Liver (tissue), 3 donors: ENCODE data around the gene GPC3.

Experiments
- EGR1 ChIP-seq, 2 donors: IDR thresholded peaks; 2 replicates each; pipeline ENCODE4 v1.6.1; 2016 to 2018; ENCODE audit warnings: antibody characterized with exemption in 2 of 2, low read depth in 2 of 2
- GABPA ChIP-seq, 2 donors: IDR thresholded peaks in 1 of 2; conservative IDR thresholded peaks in 1 of 2; 2 replicates each; pipeline ENCODE4 v1.6.1; 2016; ENCODE audit warnings: antibody characterized with exemption in 2 of 2, mild to moderate bottlenecking in 1 of 2, moderate library complexity in 1 of 2
- HNF4G ChIP-seq: IDR thresholded peaks from 2 replicates; pipeline ENCODE4 v1.6.1; 2016; ENCODE audit warnings: antibody characterized with exemption
- JUND ChIP-seq, 2 donors: IDR thresholded peaks; 2 replicates each; pipeline ENCODE4 v1.6.1; 2016; ENCODE audit warnings: antibody characterized with exemption in 2 of 2
- RXRA ChIP-seq, 2 donors: IDR thresholded peaks; 2 replicates each; pipeline ENCODE4 v1.6.1; 2017 to 2018; ENCODE audit warnings: antibody characterized with exemption in 2 of 2, mild to moderate bottlenecking in 1 of 2
- SP1 ChIP-seq: IDR thresholded peaks from 2 replicates; pipeline ENCODE4 v1.6.1; 2018; ENCODE audit warnings: antibody characterized with exemption, mild to moderate bottlenecking
- TAF1 ChIP-seq: conservative IDR thresholded peaks from 2 replicates; pipeline ENCODE4 v1.6.1; 2016; ENCODE audit warnings: antibody characterized with exemption, mild to moderate bottlenecking
- YY1 ChIP-seq: IDR thresholded peaks from 2 replicates; pipeline ENCODE4 v1.6.1; 2016; ENCODE audit warnings: antibody characterized with exemption, mild to moderate bottlenecking
- TF ChIP-seq, protein P1 (sequence below): fragments of 150-350 bp; IDR thresholded peaks from 2 replicates; pipeline ENCODE4 v1.5.1; 2017; ENCODE audit warnings: improper control_type of control experiment, low read depth, low read length; ENCODE audit not compliant: missing input control
- TF ChIP-seq, protein P2 (sequence below): IDR thresholded peaks from 2 replicates; pipeline ENCODE4 v1.6.1; 2016; ENCODE audit warnings: antibody characterized with exemption, mild to moderate bottlenecking
- TF ChIP-seq, protein P3 (sequence below): IDR thresholded peaks from 2 replicates; pipeline ENCODE4 v1.6.1; 2016; ENCODE audit warnings: antibody characterized with exemption
- donor health status: healthy.
- donor health status: healthy.

DNA sequence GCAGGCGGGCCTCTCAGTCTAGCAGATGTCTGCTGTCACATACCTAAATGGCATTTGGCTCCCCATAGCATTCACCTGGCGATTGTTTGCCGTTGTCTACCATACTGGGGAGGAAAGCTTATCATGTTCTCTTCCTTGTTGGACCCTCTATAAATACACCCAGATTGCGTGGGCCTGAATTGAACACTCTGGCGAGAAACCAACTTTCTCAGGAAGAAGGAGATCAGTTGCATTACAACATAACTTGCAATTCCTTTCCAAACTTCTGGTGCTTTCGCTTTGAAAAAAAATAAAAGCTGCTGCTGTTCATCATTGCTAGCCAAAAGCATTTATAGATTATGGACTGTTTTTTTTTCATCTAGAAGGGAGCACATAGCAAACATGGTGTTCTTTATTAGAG, 340.1 kb downstream of the GPC3 start:
- TF ChIP-seq, protein P1, sequence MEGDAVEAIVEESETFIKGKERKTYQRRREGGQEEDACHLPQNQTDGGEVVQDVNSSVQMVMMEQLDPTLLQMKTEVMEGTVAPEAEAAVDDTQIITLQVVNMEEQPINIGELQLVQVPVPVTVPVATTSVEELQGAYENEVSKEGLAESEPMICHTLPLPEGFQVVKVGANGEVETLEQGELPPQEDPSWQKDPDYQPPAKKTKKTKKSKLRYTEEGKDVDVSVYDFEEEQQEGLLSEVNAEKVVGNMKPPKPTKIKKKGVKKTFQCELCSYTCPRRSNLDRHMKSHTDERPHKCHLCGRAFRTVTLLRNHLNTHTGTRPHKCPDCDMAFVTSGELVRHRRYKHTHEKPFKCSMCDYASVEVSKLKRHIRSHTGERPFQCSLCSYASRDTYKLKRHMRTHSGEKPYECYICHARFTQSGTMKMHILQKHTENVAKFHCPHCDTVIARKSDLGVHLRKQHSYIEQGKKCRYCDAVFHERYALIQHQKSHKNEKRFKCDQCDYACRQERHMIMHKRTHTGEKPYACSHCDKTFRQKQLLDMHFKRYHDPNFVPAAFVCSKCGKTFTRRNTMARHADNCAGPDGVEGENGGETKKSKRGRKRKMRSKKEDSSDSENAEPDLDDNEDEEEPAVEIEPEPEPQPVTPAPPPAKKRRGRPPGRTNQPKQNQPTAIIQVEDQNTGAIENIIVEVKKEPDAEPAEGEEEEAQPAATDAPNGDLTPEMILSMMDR = no peak
- no peak for TF ChIP-seq SP1
- TF ChIP-seq JUND (IDR thresholded peaks at IDR 0.05) = no peak
- no peak for TF ChIP-seq TAF1
- TF ChIP-seq, protein P2, sequence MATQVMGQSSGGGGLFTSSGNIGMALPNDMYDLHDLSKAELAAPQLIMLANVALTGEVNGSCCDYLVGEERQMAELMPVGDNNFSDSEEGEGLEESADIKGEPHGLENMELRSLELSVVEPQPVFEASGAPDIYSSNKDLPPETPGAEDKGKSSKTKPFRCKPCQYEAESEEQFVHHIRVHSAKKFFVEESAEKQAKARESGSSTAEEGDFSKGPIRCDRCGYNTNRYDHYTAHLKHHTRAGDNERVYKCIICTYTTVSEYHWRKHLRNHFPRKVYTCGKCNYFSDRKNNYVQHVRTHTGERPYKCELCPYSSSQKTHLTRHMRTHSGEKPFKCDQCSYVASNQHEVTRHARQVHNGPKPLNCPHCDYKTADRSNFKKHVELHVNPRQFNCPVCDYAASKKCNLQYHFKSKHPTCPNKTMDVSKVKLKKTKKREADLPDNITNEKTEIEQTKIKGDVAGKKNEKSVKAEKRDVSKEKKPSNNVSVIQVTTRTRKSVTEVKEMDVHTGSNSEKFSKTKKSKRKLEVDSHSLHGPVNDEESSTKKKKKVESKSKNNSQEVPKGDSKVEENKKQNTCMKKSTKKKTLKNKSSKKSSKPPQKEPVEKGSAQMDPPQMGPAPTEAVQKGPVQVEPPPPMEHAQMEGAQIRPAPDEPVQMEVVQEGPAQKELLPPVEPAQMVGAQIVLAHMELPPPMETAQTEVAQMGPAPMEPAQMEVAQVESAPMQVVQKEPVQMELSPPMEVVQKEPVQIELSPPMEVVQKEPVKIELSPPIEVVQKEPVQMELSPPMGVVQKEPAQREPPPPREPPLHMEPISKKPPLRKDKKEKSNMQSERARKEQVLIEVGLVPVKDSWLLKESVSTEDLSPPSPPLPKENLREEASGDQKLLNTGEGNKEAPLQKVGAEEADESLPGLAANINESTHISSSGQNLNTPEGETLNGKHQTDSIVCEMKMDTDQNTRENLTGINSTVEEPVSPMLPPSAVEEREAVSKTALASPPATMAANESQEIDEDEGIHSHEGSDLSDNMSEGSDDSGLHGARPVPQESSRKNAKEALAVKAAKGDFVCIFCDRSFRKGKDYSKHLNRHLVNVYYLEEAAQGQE = no peak
- no peak for TF ChIP-seq EGR1 (IDR thresholded peaks at IDR 0.05; ENCODE audit: low read depth in 2 of 2)
- TF ChIP-seq HNF4G = no peak
- no peak for TF ChIP-seq RXRA (IDR thresholded peaks at IDR 0.05)
- TF ChIP-seq YY1 = no peak
- no peak for TF ChIP-seq GABPA (IDR thresholded peaks at IDR 0.05 in 1 of 2, conservative IDR thresholded peaks at IDR 0.05 in 1 of 2)
- TF ChIP-seq, protein P3, sequence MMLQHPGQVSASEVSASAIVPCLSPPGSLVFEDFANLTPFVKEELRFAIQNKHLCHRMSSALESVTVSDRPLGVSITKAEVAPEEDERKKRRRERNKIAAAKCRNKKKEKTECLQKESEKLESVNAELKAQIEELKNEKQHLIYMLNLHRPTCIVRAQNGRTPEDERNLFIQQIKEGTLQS = no peak
